T-helper 1 cell (primary cell): ENCODE data around the gene ATG7.
"Not testable (repeated sequence)": the region's sequence is repeated elsewhere in the genome, so short reads cannot be mapped to it uniquely, and the experiment has no call there.

Experiments
- DNase-seq, 5 donors: peaks; one replicate each; pipeline ENCODE4 v3.0.0-alpha.2; 2012 to 2020

ATG7 gene

DNA sequence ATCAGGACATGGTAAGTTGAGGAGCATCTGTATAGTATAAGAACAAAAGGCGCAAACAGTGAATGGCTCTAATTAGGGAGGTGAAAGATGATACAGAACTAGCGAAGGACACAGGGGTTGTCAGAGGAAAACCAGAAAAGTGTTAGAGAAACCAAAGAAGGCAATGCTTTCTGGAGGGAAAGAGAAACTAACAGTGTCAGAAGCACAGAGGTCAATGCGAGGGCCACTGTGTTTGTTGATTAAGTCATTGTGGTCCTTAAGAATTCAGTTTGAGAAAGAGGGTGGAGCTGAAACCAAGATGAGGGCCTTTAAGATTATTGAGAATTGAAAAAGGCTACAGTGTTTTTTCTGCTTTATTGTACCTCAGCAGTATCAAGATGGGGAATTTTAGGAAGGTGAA, 28.8 kb downstream of the ATG7 start:
- peak in 1 of 5 donors; percentile 36 for DNase-seq

DNA sequence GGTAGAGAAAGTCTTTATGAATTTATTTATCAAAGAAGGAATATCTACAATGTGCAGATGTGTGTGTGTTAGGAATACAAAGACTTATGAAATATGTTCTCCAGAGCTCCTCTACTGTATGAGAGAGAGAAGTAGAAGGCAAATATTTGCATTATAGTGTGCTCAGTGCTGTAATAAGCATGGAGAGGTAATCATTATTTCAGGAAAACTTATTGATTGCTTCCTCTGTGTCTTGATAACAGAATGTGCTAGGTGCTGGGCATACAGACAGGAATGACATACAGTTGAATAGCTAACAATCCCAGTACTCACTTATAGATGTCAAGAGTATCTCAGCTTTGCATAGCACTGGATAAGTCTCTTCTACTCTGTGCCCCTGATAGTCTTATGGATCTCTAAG, 30.2 kb downstream of the ATG7 start:
- no peak for DNase-seq

- no peak for DNase-seq
Observed at GRCh38 chr3:11304175-11304574, 32.0 kb downstream of the ATG7 start.

GRCh38 chr3:11305509-11305908, 33.3 kb downstream of the ATG7 start:
- DNase-seq: no peak

DNA sequence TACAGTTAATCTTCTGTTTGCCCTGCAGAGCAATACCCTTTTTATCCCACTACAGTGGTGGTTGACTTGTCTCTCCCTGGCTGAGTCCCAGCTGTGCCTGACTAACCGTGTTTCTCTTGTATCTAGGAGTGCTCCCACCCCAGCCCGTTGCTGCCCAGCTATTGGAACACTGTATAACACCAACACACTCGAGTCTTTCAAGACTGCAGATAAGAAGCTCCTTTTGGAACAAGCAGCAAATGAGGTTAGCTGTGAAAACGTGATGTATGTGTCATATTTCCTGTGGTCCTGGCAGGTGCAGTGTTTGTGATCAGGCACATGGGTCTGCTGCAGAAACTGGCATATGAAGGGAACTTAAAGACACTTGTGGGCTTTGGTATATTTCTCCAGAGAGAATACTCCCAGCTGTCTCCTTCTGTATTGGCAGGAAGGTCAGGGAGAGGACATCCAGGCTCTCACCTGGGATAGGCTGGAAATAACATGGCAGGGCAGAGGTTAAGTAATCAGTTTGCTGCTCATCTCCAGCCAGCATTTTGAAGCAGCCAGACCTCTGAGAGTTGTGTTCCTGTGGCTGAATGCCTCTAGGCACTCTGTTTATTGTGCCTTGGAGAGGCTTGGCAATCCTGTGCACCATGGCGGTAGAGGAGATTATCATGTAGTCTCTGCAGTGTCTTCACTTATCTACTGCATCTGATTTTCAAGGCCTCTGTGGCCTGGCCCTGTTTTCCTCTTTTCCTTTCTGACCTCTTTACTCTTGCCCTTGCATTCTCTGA, 34.8 kb downstream of the ATG7 start:
- DNase-seq: peak in 1 of 5 donors; percentile 69

- no peak for DNase-seq
Observed at GRCh38 chr3:11307830-11308432, 35.7 kb downstream of the ATG7 start.

DNA sequence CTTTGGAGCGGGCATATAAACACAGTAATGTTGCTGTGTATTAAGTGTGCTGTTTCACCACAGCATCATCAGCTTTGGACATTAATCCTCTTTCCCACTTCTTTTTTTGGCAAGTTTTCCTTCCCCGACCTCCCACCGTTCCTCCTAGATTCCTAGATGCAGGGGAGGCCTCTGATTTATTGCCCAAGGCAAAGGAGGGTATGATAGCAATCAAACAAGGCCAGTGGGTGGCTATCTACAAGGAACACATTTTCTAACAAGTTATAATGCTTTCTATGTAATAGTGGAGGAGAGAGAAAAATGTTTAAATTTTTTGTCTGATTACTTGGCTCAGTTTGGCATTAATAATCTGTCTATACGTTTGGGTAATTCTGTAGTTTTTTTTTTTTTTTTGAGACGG, 38.1 kb downstream of the ATG7 start:
- no peak for DNase-seq

- no peak for DNase-seq
Observed at GRCh38 chr3:11312166-11312565, 40.0 kb downstream of the ATG7 start.

GRCh38 chr3:11317300-11317699, 45.1 kb downstream of the ATG7 start:
- no peak for DNase-seq

- DNase-seq: no peak
Observed at GRCh38 chr3:11322931-11323330, 50.7 kb downstream of the ATG7 start.

GRCh38 chr3:11323813-11324212, 51.6 kb downstream of the ATG7 start:
- DNase-seq: no peak

- no peak for DNase-seq
Observed at GRCh38 chr3:11327619-11328018, 55.4 kb downstream of the ATG7 start.

DNA sequence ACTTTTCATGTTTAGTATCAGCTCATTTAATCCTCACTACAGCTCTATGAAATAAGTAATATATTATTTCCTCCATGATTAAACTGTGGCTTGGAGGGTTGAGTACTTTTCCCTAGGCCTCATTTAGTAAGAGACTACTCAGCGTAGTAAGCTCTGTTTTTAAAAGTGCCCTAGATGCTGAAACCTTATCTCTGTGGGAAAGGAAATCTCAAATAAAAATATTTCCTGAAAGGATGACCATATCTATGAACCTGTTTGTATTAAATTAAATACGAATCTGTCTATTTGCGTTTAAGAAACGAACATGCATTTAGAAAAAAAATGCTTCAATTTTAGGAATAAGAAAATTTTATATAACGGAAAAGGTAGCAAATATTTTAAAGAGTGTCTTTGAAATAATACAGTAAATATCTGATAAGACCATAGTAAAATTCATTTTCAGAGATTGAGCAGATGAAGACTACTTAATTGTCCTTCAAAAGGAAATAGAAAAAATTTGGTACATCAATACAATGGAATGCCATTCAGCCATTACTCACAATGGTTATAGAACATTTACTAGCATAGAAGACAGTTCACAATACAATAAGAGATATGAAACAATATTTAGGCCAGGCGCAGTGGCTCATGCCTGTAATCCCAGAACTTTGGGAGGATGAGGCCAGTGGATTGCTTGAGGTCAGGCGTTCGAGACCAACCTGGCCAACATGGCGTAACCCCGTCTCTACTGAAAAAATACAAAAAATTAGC, 56.2 kb downstream of the ATG7 start:
- DNase-seq: no peak

GRCh38 chr3:11329777-11330176, 57.6 kb downstream of the ATG7 start:
- DNase-seq: no peak

DNA sequence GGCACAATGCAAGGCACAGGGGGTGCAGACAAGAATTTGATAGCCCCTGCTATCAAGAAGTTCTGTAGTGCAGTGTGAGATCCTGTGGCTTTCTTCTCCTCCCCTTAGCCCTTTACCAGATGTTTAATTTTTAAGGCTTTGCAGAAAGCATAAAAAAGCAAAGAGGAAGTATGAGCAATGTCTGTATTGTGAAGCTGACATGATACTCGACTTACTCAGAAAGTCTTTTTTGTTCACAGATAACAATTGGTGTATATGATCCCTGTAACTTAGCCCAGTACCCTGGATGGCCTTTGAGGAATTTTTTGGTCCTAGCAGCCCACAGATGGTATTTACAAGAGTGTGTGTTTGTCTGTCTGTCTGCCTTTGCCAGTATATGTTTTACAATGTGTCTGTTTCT, 58.9 kb downstream of the ATG7 start:
- DNase-seq: no peak

DNA sequence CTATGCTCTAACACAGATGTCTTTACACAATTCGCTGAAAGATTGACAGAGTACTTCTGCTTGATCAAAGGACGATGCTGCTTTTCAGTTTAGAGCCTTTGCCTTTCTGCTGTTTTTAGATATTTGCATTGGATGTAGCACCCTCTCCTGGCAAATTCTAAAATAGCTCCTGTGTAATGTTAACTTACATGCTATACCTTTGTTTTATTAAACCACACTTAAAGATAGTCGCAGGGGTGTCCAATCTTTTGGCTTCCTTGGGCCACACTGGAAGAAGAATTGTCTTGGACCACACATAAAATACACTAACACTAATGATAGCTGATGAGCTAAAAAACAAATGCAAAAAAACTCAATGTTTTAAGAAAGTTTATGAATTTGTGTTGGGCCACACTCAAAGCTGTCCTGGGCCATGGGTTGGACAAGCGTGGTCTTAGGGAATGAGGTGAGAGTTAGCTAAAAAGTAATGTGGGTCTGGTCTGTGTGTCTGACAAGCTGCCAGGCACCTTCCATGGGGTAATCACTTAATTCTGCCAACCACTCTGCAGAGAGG, 62.9 kb downstream of the ATG7 start:
- peak in 2 of 5 donors; percentile 6 to 49 for DNase-seq

- DNase-seq: no peak
Observed at GRCh38 chr3:11339541-11339940, 67.3 kb downstream of the ATG7 start.

DNA sequence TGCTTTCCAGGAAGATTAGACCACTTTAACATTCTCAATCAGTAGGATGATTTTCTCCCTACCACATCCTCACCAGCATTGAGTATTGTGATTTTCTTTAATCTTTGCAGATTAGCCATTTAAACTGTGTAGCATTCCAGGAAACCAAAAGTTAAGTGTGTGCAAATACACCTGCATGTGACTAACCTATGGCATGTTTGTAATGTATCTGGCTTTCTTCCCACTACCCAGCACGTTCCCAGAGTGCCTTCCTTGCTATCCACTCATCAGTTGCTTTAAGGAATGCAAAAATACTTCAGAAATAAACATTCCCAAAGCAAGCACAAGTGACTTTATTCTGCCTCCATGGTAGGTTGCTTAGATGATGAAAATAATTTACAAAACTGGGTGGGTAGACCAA, 74.2 kb downstream of the ATG7 start:
- DNase-seq: no peak

- DNase-seq: not testable (repeated sequence)
Observed at GRCh38 chr3:11348877-11349276, 76.7 kb downstream of the ATG7 start.

DNA sequence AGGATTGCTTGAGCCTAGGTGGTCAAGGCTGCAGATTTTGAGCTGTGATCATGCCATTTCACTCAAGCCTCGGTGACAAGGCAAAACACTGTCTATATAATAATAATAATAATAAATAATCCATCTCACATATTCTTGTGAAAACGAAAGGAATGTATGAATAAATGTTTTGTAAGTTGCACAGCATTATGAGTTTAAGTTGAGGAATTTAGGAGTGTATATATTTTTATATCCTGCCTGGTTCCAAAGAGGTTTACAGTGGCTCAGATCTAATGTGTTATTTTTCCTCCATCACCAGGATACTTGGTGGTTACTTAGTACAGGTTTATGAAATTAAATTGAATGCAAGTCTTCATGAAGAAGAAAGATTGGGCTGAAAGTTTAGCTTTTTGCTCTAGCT, 77.2 kb downstream of the ATG7 start:
- DNase-seq: no peak

DNA sequence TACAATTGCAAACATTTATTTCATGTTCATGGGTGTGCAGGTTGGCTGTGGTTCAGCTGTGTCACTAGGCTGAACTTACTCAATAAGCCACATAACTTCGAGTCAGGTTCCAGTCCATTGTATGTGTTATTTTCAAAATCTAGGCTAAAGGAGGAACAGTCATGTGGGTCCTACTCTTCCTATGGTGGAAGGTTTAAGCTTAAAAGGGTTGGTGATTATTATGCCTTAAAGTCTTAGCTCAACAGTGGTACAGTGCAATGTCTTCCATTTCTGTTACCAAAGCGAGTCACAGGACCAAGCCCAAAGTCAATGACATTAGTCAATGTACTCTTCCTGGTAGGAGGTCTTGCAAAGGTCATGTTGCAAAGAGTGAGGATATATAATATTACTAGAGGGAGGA, 78.2 kb downstream of the ATG7 start:
- DNase-seq: no peak

DNA sequence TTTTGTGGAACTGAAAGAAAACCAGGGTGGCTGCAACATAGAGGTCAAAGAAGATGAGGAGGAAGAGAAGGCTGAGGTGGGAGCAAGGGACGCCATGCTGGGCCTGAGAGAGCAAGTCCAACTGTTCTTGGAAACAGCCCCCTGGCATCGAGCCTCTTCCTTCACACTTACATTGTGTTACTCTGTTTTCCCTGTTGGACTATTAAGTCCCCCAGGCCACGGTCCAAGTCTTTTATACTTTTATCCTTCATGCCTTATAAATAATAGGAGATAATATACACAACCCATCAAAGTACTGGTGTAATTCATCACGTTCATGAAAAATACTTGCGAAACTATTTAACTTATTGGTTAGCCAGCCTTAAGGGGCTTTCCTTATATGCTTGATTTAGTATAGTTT, 79.3 kb downstream of the ATG7 start:
- no peak for DNase-seq

GRCh38 chr3:11356269-11356668, 84.1 kb downstream of the ATG7 start:
- no peak for DNase-seq

- DNase-seq: no peak
Observed at GRCh38 chr3:11362600-11362999, 90.4 kb downstream of the ATG7 start.
